H9 (cell line): Measurements from ENCODE around the gene EID2. TPM values are rescaled to one million over a fixed set of nuclear protein-coding genes. Genes with fewer than 3 reads are reported as not detected.

Experiments
- DNase-seq: peaks from one replicate; pipeline ENCODE4 v3.0.0-alpha.2; 2017
- H2AFZ ChIP-seq: one replicate; pipeline ENCODE4 v1.6.1; 2013; ENCODE audit warnings: mild to moderate bottlenecking, low read length, control low read depth, moderate library complexity
- H2AK5ac ChIP-seq: 2 replicates; pipeline ENCODE4 v1.6.1; 2013; ENCODE audit warnings: low read length, control low read depth, mixed read lengths; ENCODE audit not compliant: insufficient read length
- H2BK120ac ChIP-seq: one replicate; pipeline ENCODE4 v1.6.1; 2013; ENCODE audit warnings: low read depth, mild to moderate bottlenecking, low read length, control low read depth, inconsistent platforms; ENCODE audit not compliant: poor library complexity, severe bottlenecking
- H2BK12ac ChIP-seq: 2 replicates; pipeline ENCODE4 v1.6.1; 2013; ENCODE audit warnings: low read length, control low read depth, mixed read lengths, low read depth; ENCODE audit not compliant: insufficient read length
- H2BK15ac ChIP-seq: 2 replicates; pipeline ENCODE4 v1.6.1; 2013; ENCODE audit warnings: low read depth, low read length, control low read depth
- H2BK20ac ChIP-seq: one replicate; pipeline ENCODE4 v1.6.1; 2013; ENCODE audit warnings: low read depth, mild to moderate bottlenecking, low read length, control low read depth, inconsistent platforms; ENCODE audit not compliant: poor library complexity, severe bottlenecking
- H2BK5ac ChIP-seq: 2 replicates; pipeline ENCODE4 v1.6.1; 2013; ENCODE audit warnings: low read length, control low read depth, mixed read lengths; ENCODE audit not compliant: insufficient read length
- H3K14ac ChIP-seq: 2 replicates; pipeline ENCODE4 v1.6.1; 2013; ENCODE audit warnings: low read length, control low read depth; ENCODE audit not compliant: insufficient read depth
- H3K18ac ChIP-seq: 2 replicates; pipeline ENCODE4 v1.6.1; 2013; ENCODE audit warnings: low read depth, mild to moderate bottlenecking, mixed read lengths, low read length, control low read depth; ENCODE audit not compliant: insufficient read length
- H3K23ac ChIP-seq: 2 replicates; pipeline ENCODE4 v1.6.1; 2013; ENCODE audit warnings: low read length, control low read depth, mixed read lengths, low read depth; ENCODE audit not compliant: insufficient read length
- H3K23me2 ChIP-seq: 2 replicates; pipeline ENCODE4 v1.6.1; 2013; ENCODE audit warnings: low read depth, mild to moderate bottlenecking, mixed read lengths, low read length, control low read depth; ENCODE audit not compliant: insufficient read length, poor library complexity, severe bottlenecking
- H3K27ac ChIP-seq: 2 replicates; pipeline ENCODE4 v1.5.1; 2013; ENCODE audit warnings: low read length, control low read depth, mixed read lengths, low read depth; ENCODE audit not compliant: insufficient read length
- H3K27me3 ChIP-seq: 2 replicates; pipeline ENCODE4 v1.6.1; 2013; ENCODE audit warnings: low read length, control low read depth, inconsistent platforms; ENCODE audit not compliant: insufficient read depth
- H3K4ac ChIP-seq: 2 replicates; pipeline ENCODE4 v1.6.1; 2013; ENCODE audit warnings: low read depth, mild to moderate bottlenecking, control low read depth, inconsistent platforms, low read length, moderate library complexity
- H3K4me1 ChIP-seq: 2 replicates; pipeline ENCODE4 v1.6.1; 2013; ENCODE audit warnings: low read length, control low read depth, inconsistent platforms; ENCODE audit not compliant: insufficient read depth
- H3K4me2 ChIP-seq: 2 replicates; pipeline ENCODE4 v1.6.1; 2013; ENCODE audit warnings: low read length, control low read depth, mixed read lengths; ENCODE audit not compliant: insufficient read length, insufficient read depth
- H3K56ac ChIP-seq: 2 replicates; pipeline ENCODE4 v1.6.1; 2013; ENCODE audit warnings: low read depth, mild to moderate bottlenecking, mixed read lengths, low read length, control low read depth; ENCODE audit not compliant: insufficient read length
- H3K79me1 ChIP-seq: 2 replicates; pipeline ENCODE4 v1.6.1; 2013; ENCODE audit warnings: low read depth, mild to moderate bottlenecking, moderate library complexity, low read length, control low read depth, inconsistent platforms; ENCODE audit not compliant: insufficient read depth, poor library complexity, severe bottlenecking
- H3K79me2 ChIP-seq: 2 replicates; pipeline ENCODE4 v1.6.1; 2013; ENCODE audit warnings: low read length, control low read depth, inconsistent platforms; ENCODE audit not compliant: insufficient read depth
- H3K9ac ChIP-seq: 2 replicates; pipeline ENCODE4 v1.6.1; 2013; ENCODE audit warnings: low read length, control low read depth, mixed read lengths; ENCODE audit not compliant: insufficient read length; ENCODE audit errors: extremely low read depth
- H3K9me3 ChIP-seq: one replicate; pipeline ENCODE4 v1.6.1; 2013; ENCODE audit warnings: low read depth, low read length, inconsistent platforms; ENCODE audit not compliant: control insufficient read depth
- H3T11ph ChIP-seq: one replicate; pipeline ENCODE4 v1.6.1; 2013; ENCODE audit warnings: mild to moderate bottlenecking, low read length, control low read depth, inconsistent platforms
- H4K20me1 ChIP-seq: one replicate; pipeline ENCODE4 v1.6.1; 2013; ENCODE audit not compliant: control insufficient read depth, insufficient read length, insufficient read depth
- H4K5ac ChIP-seq: 2 replicates; pipeline ENCODE4 v1.6.1; 2013; ENCODE audit warnings: low read depth, mild to moderate bottlenecking, mixed read lengths, low read length, control low read depth; ENCODE audit not compliant: insufficient read length
- H4K8ac ChIP-seq: replicated peaks from 2 replicates; pipeline ENCODE4 v1.6.1; 2013; ENCODE audit warnings: low read length, control low read depth, mixed read lengths, low read depth; ENCODE audit not compliant: insufficient read length
- H4K91ac ChIP-seq: 2 replicates; pipeline ENCODE4 v1.6.1; 2013; ENCODE audit warnings: low read depth, mild to moderate bottlenecking, moderate library complexity, mixed read lengths, low read length, control low read depth; ENCODE audit not compliant: insufficient read length
- H3K27ac Mint-ChIP-seq, 3 experiments: 2 replicates in 2 of 3; 3 replicates in 1 of 3; pipeline ENCODE4 v1.8.0; 2020 to 2021; ENCODE audit warnings: mixed read lengths in 3 of 3, mild to moderate bottlenecking in 1 of 3, moderate library complexity in 1 of 3
- H3K27me3 Mint-ChIP-seq: 2 replicates; pipeline ENCODE4 v1.8.0; 2021; ENCODE audit warnings: low read depth, mild to moderate bottlenecking, moderate library complexity, mixed read lengths
- H3K36me3 Mint-ChIP-seq, 3 experiments: 2 replicates in 2 of 3; 3 replicates in 1 of 3; pipeline ENCODE4 v1.8.0; 2020 to 2021; ENCODE audit warnings: low read depth in 3 of 3, mixed read lengths in 3 of 3; ENCODE audit not compliant: insufficient read depth in 1 of 3
- H3K4me1 Mint-ChIP-seq, 2 experiments: 2 replicates each; pipeline ENCODE4 v1.8.0; 2020; ENCODE audit warnings: mixed read lengths in 2 of 2
- H3K4me3 Mint-ChIP-seq, 2 experiments: 2 replicates in 1 of 2; 3 replicates in 1 of 2; pipeline ENCODE4 v1.8.0; 2020 to 2021; ENCODE audit warnings: mild to moderate bottlenecking in 2 of 2, mixed read lengths in 2 of 2, moderate library complexity in 1 of 2
- H3K9me3 Mint-ChIP-seq, 2 experiments: 2 replicates in 1 of 2; 3 replicates in 1 of 2; pipeline ENCODE4 v1.8.0; 2020; ENCODE audit warnings: mild to moderate bottlenecking in 2 of 2, mixed read lengths in 2 of 2, moderate library complexity in 1 of 2
- CTCF ChIP-seq: fragments of 200-600 bp; sonication (generic); conservative IDR thresholded peaks from 3 replicates; pipeline ENCODE4 v1.8.0; 2021; ENCODE audit warnings: antibody characterized with exemption, mild to moderate bottlenecking
- WGBS: extraction: QIAGEN DNeasy Blood & Tissue Kit; methylation state at CpG from one replicate; pipeline ENCODE4 v1.1.7; 2013; ENCODE audit warnings: missing lambda C conversion rate, low lambda C conversion rate, mixed read lengths; ENCODE audit not compliant: insufficient read length; ENCODE audit errors: extremely low coverage; 5-methylcytosine and 5-hydroxymethylcytosine counted together
- total RNA-seq: library from RNA; stranded (reverse); gene quantifications from 2 replicates; pipeline ENCODE4 v1.2.1, GENCODE V29; 2021

EID2 gene
- total RNA-seq, 1 experiment from 2014 or later = 18.8 TPM

- Histone ChIP-seq H2BK15ac (no peak overlapping the region), H3T11ph (no peak overlapping the region), H3K4me2 (no peak overlapping the region), H3K4me1 (no peaks in the 10 kb centered on the region), H3K18ac (no peak overlapping the region), H2AFZ (no peak overlapping the region), H2BK20ac (no peak overlapping the region), H4K20me1 (no peaks in the 10 kb centered on the region), H2BK120ac (no peak overlapping the region), H3K79me1 (no peaks in the 10 kb centered on the region), H3K56ac (no peak overlapping the region), H2BK12ac (no peak overlapping the region), H2BK5ac (no peak overlapping the region), H4K91ac (no peak overlapping the region), H3K9me3 (no peaks in the 10 kb centered on the region), H4K8ac (no peak overlapping the region), H3K23me2 (no peaks in the 10 kb centered on the region), H3K27me3 (no peaks in the 10 kb centered on the region), H4K5ac (no peak overlapping the region), H3K14ac (no peak overlapping the region), H3K79me2 (no peaks in the 10 kb centered on the region), H3K23ac (no peak overlapping the region), H3K4ac (no peak overlapping the region), H3K27ac (no peak overlapping the region), H2AK5ac (no peak overlapping the region), H3K9ac (no peak overlapping the region)
- Mint-ChIP-seq H3K4me3 (no peak overlapping the region), H3K27me3 (peaks cover 14% of the 10 kb centered on the region), H3K27ac (peak overlapping the region in 2 of 3 experiments; percentile 28 to 80; a peak in 3 of 7 replicates), H3K36me3 (peaks cover 21 to 37% (median 24%) of the 10 kb centered on the region in 3 experiments), H3K9me3 (no peaks in the 10 kb centered on the region), H3K4me1 (peaks cover 3 to 10% of the 10 kb centered on the region in 2 experiments; a peak in 3 of 4 replicates)
- no CpG with 5 or more reads among the region's 3 CpGs for WGBS
- DNase-seq = no peak
- TF ChIP-seq CTCF = no peak
These were observed 47.2 kb downstream of the EID2 start for GRCh38 chr19:39492788-39493187.
